ENCODE results near the gene SLC35E4. TPM values are rescaled to one million over a fixed set of nuclear protein-coding genes. Genes with fewer than 3 reads are reported as not detected.
A peak's percentile ranks its signal among the peaks of the same experiment; 100 is the strongest.
"Not testable (repeated sequence)": the region's sequence is repeated elsewhere in the genome, so short reads cannot be mapped to it uniquely, and the experiment has no call there.

Gene SLC35E4
- 10 to 100 TPM in 2 of 4 donors, 1 to 10 TPM in 2; 4.2 to 14.1 (median 9.7) TPM for total RNA-seq

GRCh38 chr22:30635273-30636225 is at the start of gene SLC35E4:
TSS of gene SLC35E4 (plus strand) at chr22:30635781. CDS start at chr22:30636451, 670 bp downstream.
- Histone ChIP-seq H3K27ac (replicated peaks in 1 of 4) (peak within 1 kb of the TSS; percentile 91 to 95 (median 93)), H3K27me3 (no peaks in the 10 kb centered on the region), H3K4me3 (peak within 1 kb of the TSS; percentile 75 to 83 (median 78)), H3K9me3 (no peaks in the 10 kb centered on the region), H3K4me1 (peaks cover 30 to 51% (median 48%) of the 10 kb centered on the region in 4 donors), H3K36me3 (no peaks in the 10 kb centered on the region)
- peak; percentile 97 for DNase-seq (ENCODE audit: extremely low spot score)
- 0% methylated on average over 16 of the region's 75 CpGs for WGBS
- TF ChIP-seq POLR2A (IDR thresholded peaks at IDR 0.05; ENCODE audit: low read depth): peak; percentile 55
- TF ChIP-seq CTCF (IDR thresholded peaks at IDR 0.05): peak in 2 of 3 experiments; percentile 22 to 31
- peak; percentile 74 to 87 for TF ChIP-seq POLR2AphosphoS5 (IDR thresholded peaks at IDR 0.05)
- TF ChIP-seq EP300 (IDR thresholded peaks at IDR 0.05): no peak
- intact Hi-C loops (cut with DNase I): loop anchor here (1.0 to 2.0 kb wide), 2 partner anchors 31 to 285 kb away; partner anchors contain the start of gene DUSP18

GRCh38 chr22:30586414-30586813 is 49.2 kb upstream of the SLC35E4 start:
- Histone ChIP-seq H3K27me3 (no peaks in the 10 kb centered on the region), H3K4me1 (peaks cover 15 to 19% (median 17%) of the 10 kb centered on the region in 4 donors), H3K9me3 (no peaks in the 10 kb centered on the region), H3K4me3 (no peak overlapping the region), H3K36me3 (peaks cover 72 to 84% (median 78%) of the 10 kb centered on the region in 4 donors), H3K27ac (replicated peaks in 1 of 4) (no peak overlapping the region)
- TF ChIP-seq POLR2AphosphoS5 (IDR thresholded peaks at IDR 0.05): no peak
- no peak for TF ChIP-seq EP300 (IDR thresholded peaks at IDR 0.05)
- TF ChIP-seq CTCF (IDR thresholded peaks at IDR 0.05): no peak
- TF ChIP-seq POLR2A (IDR thresholded peaks at IDR 0.05; ENCODE audit: low read depth): no peak
- intact Hi-C loops (cut with DNase I): no loop called here
- no peak for DNase-seq (ENCODE audit: extremely low spot score)
- 97% methylated on average over 8 of the region's 8 CpGs for WGBS

GRCh38 chr22:30591191-30591587 is 44.4 kb upstream of the SLC35E4 start:
- H3K36me3 ChIP-seq: peaks cover 28 to 37% (median 30%) of the 10 kb centered on the region in 4 donors
- H3K4me1 ChIP-seq: peaks cover 15 to 25% (median 22%) of the 10 kb centered on the region in 4 donors
- H3K27me3 ChIP-seq: peaks cover 0 to 6% (median 0%) of the 10 kb centered on the region in 4 donors
- TF ChIP-seq CTCF (IDR thresholded peaks at IDR 0.05): no peak
- no peak for TF ChIP-seq POLR2AphosphoS5 (IDR thresholded peaks at IDR 0.05)
- TF ChIP-seq EP300 (IDR thresholded peaks at IDR 0.05): no peak
- TF ChIP-seq POLR2A (IDR thresholded peaks at IDR 0.05; ENCODE audit: low read depth): no peak
- H3K9me3 ChIP-seq: no peaks in the 10 kb centered on the region
- 14% methylated on average over 7 of the region's 14 CpGs for WGBS
- intact Hi-C loops (cut with DNase I): no loop called here
- DNase-seq (ENCODE audit: extremely low spot score): no peak
- peak overlapping the region; percentile 72 to 85 (median 76) for H3K4me3 ChIP-seq
- peak overlapping the region; percentile 70 to 84 (median 80) for H3K27ac ChIP-seq (replicated peaks in 1 of 4)

GRCh38 chr22:30591588-30592359 is 43.8 kb upstream of the SLC35E4 start, which contains the start of gene PES1:
TSS of gene PES1 (minus strand) at chr22:30591910. CDS start at chr22:30591833, 77 bp downstream.
- Histone ChIP-seq H3K9me3 (no peaks in the 10 kb centered on the region), H3K27me3 (peaks cover 0 to 6% (median 0%) of the 10 kb centered on the region in 4 donors), H3K4me1 (peaks cover 15 to 25% (median 22%) of the 10 kb centered on the region in 4 donors), H3K27ac (replicated peaks in 1 of 4) (peak within 1 kb of the TSS; percentile 70 to 84 (median 80)), H3K4me3 (peak within 1 kb of the TSS; percentile 72 to 85 (median 76)), H3K36me3 (peaks cover 22 to 31% (median 24%) of the 10 kb centered on the region in 4 donors)
- DNase-seq (ENCODE audit: extremely low spot score): peak; percentile 98
- WGBS: under 1% methylated on average over 48 of the region's 49 CpGs
- TF ChIP-seq CTCF (IDR thresholded peaks at IDR 0.05) (no peak), POLR2AphosphoS5 (IDR thresholded peaks at IDR 0.05) (peak; percentile 76 to 95), EP300 (IDR thresholded peaks at IDR 0.05) (no peak), POLR2A (IDR thresholded peaks at IDR 0.05; ENCODE audit: low read depth) (peak; percentile 25)
- intact Hi-C loops (cut with DNase I): no loop called here

- H3K9me3 ChIP-seq; intact Hi-C loops (cut with DNase I); H3K27me3 ChIP-seq; DNase-seq (ENCODE audit: extremely low spot score): not testable (repeated sequence)
- H3K27ac ChIP-seq (replicated peaks in 1 of 4): peak overlapping the region in 3 of 4 donors; percentile 77 to 84 (median 84)
- WGBS: 41% methylated on average over 18 of the region's 18 CpGs
- H3K4me3 ChIP-seq: peak overlapping the region; percentile 72 to 85 (median 76)
- H3K36me3 ChIP-seq: peaks cover 17 to 25% (median 19%) of the 10 kb centered on the region in 4 donors
- H3K4me1 ChIP-seq: peaks cover 15 to 25% (median 22%) of the 10 kb centered on the region in 4 donors
These were observed 43.2 kb upstream of the SLC35E4 start for GRCh38 chr22:30592360-30592713.
